Measurements from ENCODE around the gene PHOSPHO2.

DNA sequence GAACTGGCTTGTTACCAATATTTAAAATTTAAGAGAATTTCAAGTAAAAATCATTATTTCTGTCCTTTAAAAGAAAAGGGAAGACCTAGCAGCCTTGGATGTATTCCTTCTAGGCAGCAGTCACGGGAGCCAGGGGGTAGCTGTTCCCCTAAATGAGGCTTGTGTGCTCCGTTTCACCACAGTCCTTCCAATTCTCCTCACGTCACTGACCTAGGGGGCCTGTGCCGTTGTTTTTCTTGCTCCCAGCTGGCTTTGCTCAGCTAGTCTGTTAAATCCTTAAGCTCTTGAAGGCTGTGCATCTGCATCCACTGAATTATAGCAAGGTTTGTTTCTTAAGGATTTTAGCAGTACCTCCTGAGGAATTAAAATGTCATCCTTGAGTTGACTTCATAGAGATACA is 49.3 kb downstream of the PHOSPHO2 start:
- TF ChIP-seq EZH2phosphoT487 (IDR thresholded peaks at IDR 0.05) (no peak), EZH2 (IDR thresholded peaks at IDR 0.05) (no peak)
- TF ChIP-seq, protein P1, sequence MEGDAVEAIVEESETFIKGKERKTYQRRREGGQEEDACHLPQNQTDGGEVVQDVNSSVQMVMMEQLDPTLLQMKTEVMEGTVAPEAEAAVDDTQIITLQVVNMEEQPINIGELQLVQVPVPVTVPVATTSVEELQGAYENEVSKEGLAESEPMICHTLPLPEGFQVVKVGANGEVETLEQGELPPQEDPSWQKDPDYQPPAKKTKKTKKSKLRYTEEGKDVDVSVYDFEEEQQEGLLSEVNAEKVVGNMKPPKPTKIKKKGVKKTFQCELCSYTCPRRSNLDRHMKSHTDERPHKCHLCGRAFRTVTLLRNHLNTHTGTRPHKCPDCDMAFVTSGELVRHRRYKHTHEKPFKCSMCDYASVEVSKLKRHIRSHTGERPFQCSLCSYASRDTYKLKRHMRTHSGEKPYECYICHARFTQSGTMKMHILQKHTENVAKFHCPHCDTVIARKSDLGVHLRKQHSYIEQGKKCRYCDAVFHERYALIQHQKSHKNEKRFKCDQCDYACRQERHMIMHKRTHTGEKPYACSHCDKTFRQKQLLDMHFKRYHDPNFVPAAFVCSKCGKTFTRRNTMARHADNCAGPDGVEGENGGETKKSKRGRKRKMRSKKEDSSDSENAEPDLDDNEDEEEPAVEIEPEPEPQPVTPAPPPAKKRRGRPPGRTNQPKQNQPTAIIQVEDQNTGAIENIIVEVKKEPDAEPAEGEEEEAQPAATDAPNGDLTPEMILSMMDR (IDR thresholded peaks at IDR 0.05), result no peak

Measured in neural progenitor cell (in vitro differentiated cells).